GM12878 (cell line): ENCODE measurements around the gene CCDC88C. TPM values are rescaled to one million over a fixed set of nuclear protein-coding genes. Genes with fewer than 3 reads are reported as not detected.

ENCODE experiments used
- EP300 ChIP-seq, 2 experiments: fragments of 150-350 bp in 1 of 2; IDR thresholded peaks; 2 replicates each; pipeline ENCODE4 v1.6.1; 2011 to 2012; ENCODE audit warnings: low read depth in 2 of 2, low read length in 2 of 2, borderline replicate concordance in 1 of 2, improper control_type of control experiment in 1 of 2, inconsistent platforms in 1 of 2; ENCODE audit not compliant: control insufficient read depth in 1 of 2
- ETV6 ChIP-seq, 2 experiments: fragments of 450-650 bp in 1 of 2; IDR thresholded peaks in 1 of 2; conservative IDR thresholded peaks in 1 of 2; 2 replicates each; pipeline ENCODE4 v1.6.1; 2014; ENCODE audit warnings: antibody characterized with exemption in 1 of 2, borderline replicate concordance in 1 of 2, low read depth in 1 of 2, mild to moderate bottlenecking in 1 of 2, moderate library complexity in 1 of 2
- JUND ChIP-seq: IDR thresholded peaks from 2 replicates; pipeline ENCODE4 v1.6.1; 2012; ENCODE audit warnings: low read depth, mild to moderate bottlenecking, low read length, improper control_type of control experiment, moderate library complexity
- MYC ChIP-seq: IDR thresholded peaks from 2 replicates; pipeline ENCODE4 v1.6.1; 2011; ENCODE audit warnings: mild to moderate bottlenecking, low read length, moderate library complexity, inconsistent platforms; ENCODE audit not compliant: insufficient read depth, insufficient replicate concordance, insufficient read length, severe bottlenecking
- POLR2A ChIP-seq: IDR thresholded peaks from 2 replicates; pipeline ENCODE4 v1.6.1; 2011; ENCODE audit warnings: low read depth, mild to moderate bottlenecking, low read length
- RBBP5 ChIP-seq: fragments of 200-600 bp; sonication (generic); conservative IDR thresholded peaks from 2 replicates; pipeline ENCODE4 v1.6.1; 2016
- SMC3 ChIP-seq: IDR thresholded peaks from 2 replicates; pipeline ENCODE4 v1.6.1; 2011; ENCODE audit warnings: low read length, improper control_type of control experiment, borderline replicate concordance
- SREBF2 ChIP-seq: IDR thresholded peaks from 2 replicates; pipeline ENCODE4 v1.6.1; 2012; ENCODE audit warnings: mild to moderate bottlenecking, low read length
- TCF7 ChIP-seq: IDR thresholded peaks from 2 replicates; pipeline ENCODE4 v1.6.1; 2014; ENCODE audit warnings: antibody characterized with exemption, borderline replicate concordance
- polyA plus RNA-seq, 11 experiments: library from polyadenylated mRNA; depleted of rRNA in 4 of 11; unstranded in 6 of 11; stranded (reverse) in 5 of 11; fragments of >200 nt; fragmentation: Nextera tagmentation in 4 of 11; fragmentation: Illumina TruSeq in 1 of 11; extraction: Ambion mirVana in 4 of 11; extraction: Trizol in 1 of 11; gene quantifications; 1 replicate in 1 of 11; 2 replicates in 10 of 11; pipeline versions ENCODE4 v1.2.1 to v1.2.3, GENCODE V29; 2011 to 2016; ENCODE audit warnings: inconsistent platforms in 2 of 11, missing spikeins in 2 of 11, low read depth in 1 of 11
- total RNA-seq, 4 experiments: library from RNA; depleted of rRNA in 3 of 4; stranded (reverse); fragments of >200 nt in 3 of 4; fragmentation: Illumina TruSeq in 1 of 4; extraction: Trizol in 1 of 4; gene quantifications; 2 replicates each; pipeline versions ENCODE4 v1.2.1 to v1.2.3, GENCODE V29; 2013 to 2021
- TF ChIP-seq, protein P1 (sequence below), 3 experiments: IDR thresholded peaks in 2 of 3; conservative IDR thresholded peaks in 1 of 3; 2 replicates each; pipeline ENCODE4 v1.5.1; 2011; ENCODE audit warnings: low read depth in 3 of 3, low read length in 3 of 3, mild to moderate bottlenecking in 3 of 3, control low read depth in 2 of 3, moderate library complexity in 2 of 3, inconsistent platforms in 1 of 3, mixed read lengths in 1 of 3; ENCODE audit not compliant: control insufficient read depth in 2 of 3, insufficient read depth in 1 of 3; ENCODE audit errors: extremely low read depth in 1 of 3
- TF ChIP-seq, protein P2 (sequence below): fragments of 450-650 bp; IDR thresholded peaks from 2 replicates; pipeline ENCODE4 v1.6.1; 2017; ENCODE audit warnings: mild to moderate bottlenecking, moderate library complexity
- TF ChIP-seq, protein P3 (sequence below): fragments of 150-350 bp; IDR thresholded peaks from 2 replicates; pipeline ENCODE4 v1.6.1; 2016; ENCODE audit warnings: low read depth, low read length
- TF ChIP-seq, protein P4 (sequence below): fragments of 450-650 bp; IDR thresholded peaks from 2 replicates; pipeline ENCODE4 v1.6.1; 2018; ENCODE audit warnings: borderline replicate concordance, mild to moderate bottlenecking; ENCODE audit not compliant: partially characterized antibody
- TF ChIP-seq, protein P5 (sequence below): fragments of 450-650 bp; IDR thresholded peaks from 2 replicates; pipeline ENCODE4 v1.6.1; 2014; ENCODE audit warnings: mild to moderate bottlenecking

CCDC88C gene
- total and polyA plus RNA-seq, 10 of the 15 experiments (the other 5 are each of a cell fraction or from before 2014, with no cell fraction given): 4.0 to 79.6 (median 36.6) TPM

DNA sequence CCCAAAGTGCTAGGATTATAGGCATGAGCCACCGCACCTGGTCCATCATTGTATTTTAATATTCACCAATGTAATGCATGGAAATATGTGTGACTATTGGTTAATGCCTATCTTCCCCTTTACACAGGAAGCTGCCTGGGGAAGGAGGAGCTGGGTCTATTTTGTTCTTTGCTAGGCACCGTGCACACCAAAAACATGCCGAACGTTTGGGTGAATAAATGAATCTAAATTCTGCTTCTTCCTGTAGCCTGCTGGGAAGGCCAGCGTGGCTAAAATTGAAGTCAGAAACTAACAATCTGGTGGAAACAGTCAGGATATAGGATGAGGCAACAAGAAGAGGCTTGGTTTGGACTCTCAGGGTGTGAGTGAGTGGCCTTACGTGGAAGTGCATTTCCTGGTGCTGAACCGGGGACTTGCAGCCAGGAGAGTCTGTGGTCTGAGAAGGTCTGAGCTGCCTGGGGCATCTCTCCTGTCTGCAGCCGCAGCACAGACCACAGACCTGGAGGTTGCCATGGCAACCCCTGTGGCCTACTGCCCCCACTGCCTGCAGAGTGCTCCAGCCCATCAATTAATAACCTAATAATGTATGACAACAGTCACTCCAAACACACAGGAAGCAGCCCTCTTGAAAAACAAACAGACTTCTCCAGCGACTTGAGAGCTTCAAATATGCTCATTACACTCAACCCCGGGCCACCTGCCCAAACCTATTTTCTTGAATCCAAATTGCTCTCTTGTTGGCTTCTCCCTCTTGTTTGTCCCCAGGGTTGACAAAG, 167.6 kb downstream of the CCDC88C start (continued):
- no peak for TF ChIP-seq MYC
- TF ChIP-seq SREBF2: no peak
- TF ChIP-seq, protein P1, sequence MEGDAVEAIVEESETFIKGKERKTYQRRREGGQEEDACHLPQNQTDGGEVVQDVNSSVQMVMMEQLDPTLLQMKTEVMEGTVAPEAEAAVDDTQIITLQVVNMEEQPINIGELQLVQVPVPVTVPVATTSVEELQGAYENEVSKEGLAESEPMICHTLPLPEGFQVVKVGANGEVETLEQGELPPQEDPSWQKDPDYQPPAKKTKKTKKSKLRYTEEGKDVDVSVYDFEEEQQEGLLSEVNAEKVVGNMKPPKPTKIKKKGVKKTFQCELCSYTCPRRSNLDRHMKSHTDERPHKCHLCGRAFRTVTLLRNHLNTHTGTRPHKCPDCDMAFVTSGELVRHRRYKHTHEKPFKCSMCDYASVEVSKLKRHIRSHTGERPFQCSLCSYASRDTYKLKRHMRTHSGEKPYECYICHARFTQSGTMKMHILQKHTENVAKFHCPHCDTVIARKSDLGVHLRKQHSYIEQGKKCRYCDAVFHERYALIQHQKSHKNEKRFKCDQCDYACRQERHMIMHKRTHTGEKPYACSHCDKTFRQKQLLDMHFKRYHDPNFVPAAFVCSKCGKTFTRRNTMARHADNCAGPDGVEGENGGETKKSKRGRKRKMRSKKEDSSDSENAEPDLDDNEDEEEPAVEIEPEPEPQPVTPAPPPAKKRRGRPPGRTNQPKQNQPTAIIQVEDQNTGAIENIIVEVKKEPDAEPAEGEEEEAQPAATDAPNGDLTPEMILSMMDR (IDR thresholded peaks at IDR 0.05 in 2 of 3, conservative IDR thresholded peaks at IDR 0.05 in 1 of 3; ENCODE audit: control insufficient read depth in 2 of 3, extremely low read depth in 1 of 3, insufficient read depth in 1 of 3, low read depth in 3 of 3, low read length in 3 of 3): 0 out of 6 replicates have a peak, but pooled peaks of 1 of the 3 experiments have one; percentile 1
- TF ChIP-seq ETV6 (conservative IDR thresholded peaks at IDR 0.05 in 1 of 2, IDR thresholded peaks at IDR 0.05 in 1 of 2; ENCODE audit: borderline replicate concordance in 1 of 2, low read depth in 1 of 2): peak in 1 of 2 experiments; percentile 67; a peak in 2 of 4 replicates
- TF ChIP-seq, protein P2, sequence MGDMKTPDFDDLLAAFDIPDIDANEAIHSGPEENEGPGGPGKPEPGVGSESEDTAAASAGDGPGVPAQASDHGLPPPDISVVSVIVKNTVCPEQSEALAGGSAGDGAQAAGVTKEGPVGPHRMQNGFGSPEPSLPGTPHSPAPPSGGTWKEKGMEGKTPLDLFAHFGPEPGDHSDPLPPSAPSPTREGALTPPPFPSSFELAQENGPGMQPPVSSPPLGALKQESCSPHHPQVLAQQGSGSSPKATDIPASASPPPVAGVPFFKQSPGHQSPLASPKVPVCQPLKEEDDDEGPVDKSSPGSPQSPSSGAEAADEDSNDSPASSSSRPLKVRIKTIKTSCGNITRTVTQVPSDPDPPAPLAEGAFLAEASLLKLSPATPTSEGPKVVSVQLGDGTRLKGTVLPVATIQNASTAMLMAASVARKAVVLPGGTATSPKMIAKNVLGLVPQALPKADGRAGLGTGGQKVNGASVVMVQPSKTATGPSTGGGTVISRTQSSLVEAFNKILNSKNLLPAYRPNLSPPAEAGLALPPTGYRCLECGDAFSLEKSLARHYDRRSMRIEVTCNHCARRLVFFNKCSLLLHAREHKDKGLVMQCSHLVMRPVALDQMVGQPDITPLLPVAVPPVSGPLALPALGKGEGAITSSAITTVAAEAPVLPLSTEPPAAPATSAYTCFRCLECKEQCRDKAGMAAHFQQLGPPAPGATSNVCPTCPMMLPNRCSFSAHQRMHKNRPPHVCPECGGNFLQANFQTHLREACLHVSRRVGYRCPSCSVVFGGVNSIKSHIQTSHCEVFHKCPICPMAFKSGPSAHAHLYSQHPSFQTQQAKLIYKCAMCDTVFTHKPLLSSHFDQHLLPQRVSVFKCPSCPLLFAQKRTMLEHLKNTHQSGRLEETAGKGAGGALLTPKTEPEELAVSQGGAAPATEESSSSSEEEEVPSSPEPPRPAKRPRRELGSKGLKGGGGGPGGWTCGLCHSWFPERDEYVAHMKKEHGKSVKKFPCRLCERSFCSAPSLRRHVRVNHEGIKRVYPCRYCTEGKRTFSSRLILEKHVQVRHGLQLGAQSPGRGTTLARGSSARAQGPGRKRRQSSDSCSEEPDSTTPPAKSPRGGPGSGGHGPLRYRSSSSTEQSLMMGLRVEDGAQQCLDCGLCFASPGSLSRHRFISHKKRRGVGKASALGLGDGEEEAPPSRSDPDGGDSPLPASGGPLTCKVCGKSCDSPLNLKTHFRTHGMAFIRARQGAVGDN: peak; percentile 72
- no peak for TF ChIP-seq SMC3
- TF ChIP-seq, protein P3, sequence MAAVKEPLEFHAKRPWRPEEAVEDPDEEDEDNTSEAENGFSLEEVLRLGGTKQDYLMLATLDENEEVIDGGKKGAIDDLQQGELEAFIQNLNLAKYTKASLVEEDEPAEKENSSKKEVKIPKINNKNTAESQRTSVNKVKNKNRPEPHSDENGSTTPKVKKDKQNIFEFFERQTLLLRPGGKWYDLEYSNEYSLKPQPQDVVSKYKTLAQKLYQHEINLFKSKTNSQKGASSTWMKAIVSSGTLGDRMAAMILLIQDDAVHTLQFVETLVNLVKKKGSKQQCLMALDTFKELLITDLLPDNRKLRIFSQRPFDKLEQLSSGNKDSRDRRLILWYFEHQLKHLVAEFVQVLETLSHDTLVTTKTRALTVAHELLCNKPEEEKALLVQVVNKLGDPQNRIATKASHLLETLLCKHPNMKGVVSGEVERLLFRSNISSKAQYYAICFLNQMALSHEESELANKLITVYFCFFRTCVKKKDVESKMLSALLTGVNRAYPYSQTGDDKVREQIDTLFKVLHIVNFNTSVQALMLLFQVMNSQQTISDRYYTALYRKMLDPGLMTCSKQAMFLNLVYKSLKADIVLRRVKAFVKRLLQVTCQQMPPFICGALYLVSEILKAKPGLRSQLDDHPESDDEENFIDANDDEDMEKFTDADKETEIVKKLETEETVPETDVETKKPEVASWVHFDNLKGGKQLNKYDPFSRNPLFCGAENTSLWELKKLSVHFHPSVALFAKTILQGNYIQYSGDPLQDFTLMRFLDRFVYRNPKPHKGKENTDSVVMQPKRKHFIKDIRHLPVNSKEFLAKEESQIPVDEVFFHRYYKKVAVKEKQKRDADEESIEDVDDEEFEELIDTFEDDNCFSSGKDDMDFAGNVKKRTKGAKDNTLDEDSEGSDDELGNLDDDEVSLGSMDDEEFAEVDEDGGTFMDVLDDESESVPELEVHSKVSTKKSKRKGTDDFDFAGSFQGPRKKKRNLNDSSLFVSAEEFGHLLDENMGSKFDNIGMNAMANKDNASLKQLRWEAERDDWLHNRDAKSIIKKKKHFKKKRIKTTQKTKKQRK: no peak
- TF ChIP-seq RBBP5: no peak
- no peak for TF ChIP-seq POLR2A
- peak; percentile 66 to 69; a peak in 2 of 4 replicates for TF ChIP-seq EP300 (IDR thresholded peaks at IDR 0.05; ENCODE audit: borderline replicate concordance in 1 of 2, control insufficient read depth in 1 of 2, low read depth in 2 of 2, low read length in 2 of 2)
- TF ChIP-seq, protein P4, sequence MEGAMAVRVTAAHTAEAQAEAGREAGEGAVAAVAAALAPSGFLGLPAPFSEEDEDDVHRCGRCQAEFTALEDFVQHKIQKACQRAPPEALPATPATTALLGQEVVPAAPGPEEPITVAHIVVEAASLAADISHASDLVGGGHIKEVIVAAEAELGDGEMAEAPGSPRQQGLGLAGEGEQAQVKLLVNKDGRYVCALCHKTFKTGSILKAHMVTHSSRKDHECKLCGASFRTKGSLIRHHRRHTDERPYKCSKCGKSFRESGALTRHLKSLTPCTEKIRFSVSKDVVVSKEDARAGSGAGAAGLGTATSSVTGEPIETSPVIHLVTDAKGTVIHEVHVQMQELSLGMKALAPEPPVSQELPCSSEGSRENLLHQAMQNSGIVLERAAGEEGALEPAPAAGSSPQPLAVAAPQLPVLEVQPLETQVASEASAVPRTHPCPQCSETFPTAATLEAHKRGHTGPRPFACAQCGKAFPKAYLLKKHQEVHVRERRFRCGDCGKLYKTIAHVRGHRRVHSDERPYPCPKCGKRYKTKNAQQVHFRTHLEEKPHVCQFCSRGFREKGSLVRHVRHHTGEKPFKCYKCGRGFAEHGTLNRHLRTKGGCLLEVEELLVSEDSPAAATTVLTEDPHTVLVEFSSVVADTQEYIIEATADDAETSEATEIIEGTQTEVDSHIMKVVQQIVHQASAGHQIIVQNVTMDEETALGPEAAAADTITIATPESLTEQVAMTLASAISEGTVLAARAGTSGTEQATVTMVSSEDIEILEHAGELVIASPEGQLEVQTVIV: no peak
- TF ChIP-seq, protein P5, sequence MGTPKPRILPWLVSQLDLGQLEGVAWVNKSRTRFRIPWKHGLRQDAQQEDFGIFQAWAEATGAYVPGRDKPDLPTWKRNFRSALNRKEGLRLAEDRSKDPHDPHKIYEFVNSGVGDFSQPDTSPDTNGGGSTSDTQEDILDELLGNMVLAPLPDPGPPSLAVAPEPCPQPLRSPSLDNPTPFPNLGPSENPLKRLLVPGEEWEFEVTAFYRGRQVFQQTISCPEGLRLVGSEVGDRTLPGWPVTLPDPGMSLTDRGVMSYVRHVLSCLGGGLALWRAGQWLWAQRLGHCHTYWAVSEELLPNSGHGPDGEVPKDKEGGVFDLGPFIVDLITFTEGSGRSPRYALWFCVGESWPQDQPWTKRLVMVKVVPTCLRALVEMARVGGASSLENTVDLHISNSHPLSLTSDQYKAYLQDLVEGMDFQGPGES: no peak
- no peak for TF ChIP-seq TCF7
- TF ChIP-seq JUND: no peak
